K562 (cell line): ENCODE measurements around the gene FGF21. TPM values are rescaled to one million over a fixed set of nuclear protein-coding genes. Genes with fewer than 3 reads are reported as not detected.
A peak's percentile ranks its signal among the peaks of the same experiment; 100 is the strongest.

Experiments
- BRD4 ChIP-seq: fragments of 200-600 bp; sonication (generic); IDR thresholded peaks from 2 replicates; pipeline ENCODE4 v1.6.1; 2017; ENCODE audit warnings: inconsistent platforms
- CCAR2 ChIP-seq: fragments of 200-400 bp; formaldehyde crosslinking; IDR thresholded peaks from 2 replicates; pipeline ENCODE4 v1.6.1; 2017; ENCODE audit warnings: mild to moderate bottlenecking, low read depth, low read length
- CREM ChIP-seq: IDR thresholded peaks from 2 replicates; pipeline ENCODE4 v1.6.1; 2014; ENCODE audit warnings: antibody characterized with exemption, low read depth
- DDX20 ChIP-seq: fragments of 450-650 bp; IDR thresholded peaks from 2 replicates; pipeline ENCODE4 v1.6.1; 2016; ENCODE audit warnings: missing genetic modification characterization, low read depth, mild to moderate bottlenecking, missing compliant biosample characterization, moderate library complexity
- GATA2 ChIP-seq: sonication (generic); formaldehyde crosslinking; IDR thresholded peaks from 2 replicates; pipeline ENCODE4 v1.4.0; 2020; ENCODE audit warnings: mild to moderate bottlenecking, missing genetic modification reagents
- GATAD2A ChIP-seq: fragments of 450-650 bp; IDR thresholded peaks from 2 replicates; pipeline ENCODE4 v1.6.1; 2017
- HNRNPH1 ChIP-seq: fragments of 200-400 bp; formaldehyde crosslinking; optimal IDR thresholded peaks from 2 replicates; pipeline ENCODE3; 2017; ENCODE audit warnings: low read depth, mild to moderate bottlenecking, low read length, moderate library complexity
- JUND ChIP-seq, 2 experiments: IDR thresholded peaks; 2 replicates in 1 of 2; 3 replicates in 1 of 2; pipeline ENCODE4 v1.6.1; 2011; ENCODE audit warnings: borderline replicate concordance in 2 of 2, low read depth in 2 of 2, low read length in 2 of 2, improper control_type of control experiment in 1 of 2, missing biosample characterization in 1 of 2, missing genetic modification characterization in 1 of 2, missing genetic modification reagents in 1 of 2
- MCM5 ChIP-seq: fragments of 450-650 bp; IDR thresholded peaks from 2 replicates; pipeline ENCODE4 v1.6.1; 2016; ENCODE audit warnings: low read depth
- MTA2 ChIP-seq: fragments of 450-650 bp; IDR thresholded peaks from 2 replicates; pipeline ENCODE4 v1.6.1; 2016; ENCODE audit warnings: low read depth
- POLR2A ChIP-seq: fragments of 450-650 bp; conservative IDR thresholded peaks from 2 replicates; pipeline ENCODE4 v1.6.1; 2016
- POLR2G ChIP-seq: fragments of 200-400 bp; formaldehyde crosslinking; IDR thresholded peaks from 2 replicates; pipeline ENCODE4 v1.6.1; 2017; ENCODE audit warnings: low read depth, mild to moderate bottlenecking, antibody characterized with exemption, low read length, moderate library complexity
- RB1 ChIP-seq: fragments of 450-650 bp; IDR thresholded peaks from 2 replicates; pipeline ENCODE4 v1.6.1; 2017; ENCODE audit warnings: low read depth, mild to moderate bottlenecking
- SETDB1 ChIP-seq: IDR thresholded peaks from one replicate; pipeline ENCODE4 v1.6.1; 2012; ENCODE audit warnings: low read length, control low read depth, inconsistent platforms
- SRSF7 ChIP-seq: fragments of 200-400 bp; formaldehyde crosslinking; optimal IDR thresholded peaks from 2 replicates; pipeline ENCODE3; 2017; ENCODE audit warnings: mild to moderate bottlenecking, low read depth, low read length
- TBP ChIP-seq: optimal IDR thresholded peaks from 2 replicates; pipeline ENCODE3; 2011; ENCODE audit warnings: low read depth, low read length, improper control_type of control experiment
- ZKSCAN3 ChIP-seq: fragments of 250-450 bp; sonication (Bioruptor Pico); IDR thresholded peaks from 2 replicates; pipeline ENCODE4 v1.4.0; 2020
- ZNF347 ChIP-seq: fragments of 450-650 bp; formaldehyde crosslinking; IDR thresholded peaks from 2 replicates; pipeline ENCODE4 v1.4.0; 2020; ENCODE audit warnings: low read depth, mild to moderate bottlenecking, moderate library complexity
- ZNF408 ChIP-seq: fragments of 250-450 bp; sonication (Bioruptor Pico); IDR thresholded peaks from 2 replicates; pipeline ENCODE4 v1.4.0; 2020; ENCODE audit warnings: low read depth, mild to moderate bottlenecking, moderate library complexity
- ZNF449 ChIP-seq: fragments of 250-450 bp; sonication (Bioruptor Pico); IDR thresholded peaks from 2 replicates; pipeline ENCODE4 v1.8.0; 2022; ENCODE audit warnings: moderate library complexity, mild to moderate bottlenecking, inconsistent platforms
- ZNF57 ChIP-seq: fragments of 450-650 bp; formaldehyde crosslinking; IDR thresholded peaks from 2 replicates; pipeline ENCODE4 v1.4.0; 2020; ENCODE audit warnings: mild to moderate bottlenecking, moderate library complexity
- polyA plus RNA-seq, 8 experiments: library from polyadenylated mRNA; depleted of rRNA in 4 of 8; stranded (reverse) in 5 of 8; unstranded in 3 of 8; fragments of >200 nt; fragmentation: Nextera tagmentation in 2 of 8; fragmentation: Illumina TruSeq in 1 of 8; extraction: Ambion mirVana in 2 of 8; extraction: Trizol in 1 of 8; gene quantifications; 2 replicates each; pipeline versions ENCODE4 v1.2.1 to v1.2.3, GENCODE V29; 2011 to 2014; ENCODE audit warnings: inconsistent platforms in 1 of 8, missing spikeins in 1 of 8
- total RNA-seq, 7 experiments: library from RNA; depleted of rRNA in 6 of 7; stranded (reverse); fragments of >200 nt in 6 of 7; fragmentation: Illumina TruSeq in 2 of 7; extraction: Trizol in 2 of 7; gene quantifications; 2 replicates each; pipeline versions ENCODE4 v1.2.1 to v1.2.3, GENCODE V29; 2011 to 2021; ENCODE audit warnings: low replicate concordance in 1 of 7
- TF ChIP-seq, protein P1 (sequence below): sonication (generic); formaldehyde crosslinking; IDR thresholded peaks from 2 replicates; pipeline ENCODE4 v1.8.0; 2023; ENCODE audit warnings: mild to moderate bottlenecking, missing genetic modification reagents
- TF ChIP-seq, protein P2 (sequence below), 2 experiments: IDR thresholded peaks; 2 replicates each; pipeline ENCODE4 v1.6.1; 2011; ENCODE audit warnings: borderline replicate concordance in 1 of 2, control low read depth in 1 of 2, low read depth in 1 of 2, low read length in 1 of 2, mild to moderate bottlenecking in 1 of 2, mixed read lengths in 1 of 2, moderate library complexity in 1 of 2; ENCODE audit not compliant: insufficient read depth in 1 of 2, insufficient read length in 1 of 2, poor library complexity in 1 of 2, severe bottlenecking in 1 of 2; ENCODE audit errors: extremely low read depth in 1 of 2

FGF21 gene
- total and polyA plus RNA-seq, 9 of the 15 experiments (the other 6 are each of a cell fraction or from before 2014, with no cell fraction given) = 0.04 to 0.77 (median 0.09) TPM; not detected in 6

DNA sequence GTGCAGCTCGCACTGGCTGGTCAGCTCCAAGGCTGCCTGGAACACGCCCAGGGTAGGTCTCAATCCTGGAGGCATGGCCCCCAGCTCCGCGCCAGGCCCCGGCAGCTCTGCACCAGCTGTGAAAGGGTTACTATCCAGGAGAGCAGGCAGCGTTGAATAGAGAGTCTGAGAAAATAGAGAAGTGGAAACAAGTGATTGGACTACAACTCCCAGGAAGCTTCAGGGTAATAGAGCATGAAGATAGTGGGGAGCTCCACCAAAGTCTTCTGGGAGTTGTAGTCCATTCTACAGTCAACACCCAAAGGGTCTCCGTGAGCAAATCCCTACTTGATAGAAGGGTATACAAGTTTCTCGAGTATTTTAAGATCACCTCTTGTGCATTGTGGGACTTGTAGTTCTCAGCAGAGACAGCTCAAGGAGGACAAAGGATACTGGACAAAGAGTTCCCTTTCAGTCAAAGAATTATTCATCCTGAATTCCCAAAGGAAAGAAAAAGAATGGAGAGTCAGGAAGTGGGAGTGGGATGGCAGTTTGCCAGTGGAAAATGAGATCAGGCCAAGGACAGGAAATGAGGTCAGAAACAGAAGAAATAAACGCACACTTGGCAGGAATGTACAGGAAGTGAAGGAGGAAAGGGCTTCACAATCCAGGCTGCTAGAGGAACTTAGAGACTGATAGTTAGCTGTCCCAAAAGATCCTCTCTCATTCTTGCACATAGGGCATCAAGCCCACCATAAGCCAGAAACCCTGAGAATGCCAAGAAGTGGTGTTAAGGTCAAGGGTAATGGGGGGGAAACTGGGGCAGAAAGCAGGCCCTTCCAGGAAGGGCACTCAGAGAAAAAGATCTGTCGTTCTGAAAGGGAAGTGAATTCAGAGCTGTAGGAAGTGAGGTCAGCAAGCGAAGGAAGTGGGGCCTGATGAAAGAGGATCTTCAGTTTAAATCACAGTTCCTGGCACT is 30.2 kb upstream of the FGF21 start (continued):
- TF ChIP-seq DDX20 (tag) (no peak), ZKSCAN3 (no peak), MCM5 (no peak), ZNF347 (CRISPR knock-in tag) (no peak), GATAD2A (no peak), SRSF7 (no peak), HNRNPH1 (no peak), POLR2A (peak; percentile 43), POLR2G (no peak), RB1 (no peak), CREM (peak; percentile 80), ZNF57 (CRISPR knock-in tag) (no peak), SETDB1 (no peak), MTA2 (no peak), GATA2 (CRISPR knock-in tag) (no peak), BRD4 (no peak), ZNF449 (CRISPR knock-in tag) (no peak), CCAR2 (no peak), ZNF408 (CRISPR knock-in tag) (no peak), JUND (IDR thresholded peaks at IDR 0.05; ENCODE audit: borderline replicate concordance, low read depth, low read length) (no peak; the same call in 1 of the 2 replicates), JUND (tag; IDR thresholded peaks at IDR 0.05; ENCODE audit: borderline replicate concordance, low read depth, low read length) (peak; percentile 74; the same call in 2 of the 3 replicates), TBP (peak; percentile 13)
- TF ChIP-seq, protein P1, sequence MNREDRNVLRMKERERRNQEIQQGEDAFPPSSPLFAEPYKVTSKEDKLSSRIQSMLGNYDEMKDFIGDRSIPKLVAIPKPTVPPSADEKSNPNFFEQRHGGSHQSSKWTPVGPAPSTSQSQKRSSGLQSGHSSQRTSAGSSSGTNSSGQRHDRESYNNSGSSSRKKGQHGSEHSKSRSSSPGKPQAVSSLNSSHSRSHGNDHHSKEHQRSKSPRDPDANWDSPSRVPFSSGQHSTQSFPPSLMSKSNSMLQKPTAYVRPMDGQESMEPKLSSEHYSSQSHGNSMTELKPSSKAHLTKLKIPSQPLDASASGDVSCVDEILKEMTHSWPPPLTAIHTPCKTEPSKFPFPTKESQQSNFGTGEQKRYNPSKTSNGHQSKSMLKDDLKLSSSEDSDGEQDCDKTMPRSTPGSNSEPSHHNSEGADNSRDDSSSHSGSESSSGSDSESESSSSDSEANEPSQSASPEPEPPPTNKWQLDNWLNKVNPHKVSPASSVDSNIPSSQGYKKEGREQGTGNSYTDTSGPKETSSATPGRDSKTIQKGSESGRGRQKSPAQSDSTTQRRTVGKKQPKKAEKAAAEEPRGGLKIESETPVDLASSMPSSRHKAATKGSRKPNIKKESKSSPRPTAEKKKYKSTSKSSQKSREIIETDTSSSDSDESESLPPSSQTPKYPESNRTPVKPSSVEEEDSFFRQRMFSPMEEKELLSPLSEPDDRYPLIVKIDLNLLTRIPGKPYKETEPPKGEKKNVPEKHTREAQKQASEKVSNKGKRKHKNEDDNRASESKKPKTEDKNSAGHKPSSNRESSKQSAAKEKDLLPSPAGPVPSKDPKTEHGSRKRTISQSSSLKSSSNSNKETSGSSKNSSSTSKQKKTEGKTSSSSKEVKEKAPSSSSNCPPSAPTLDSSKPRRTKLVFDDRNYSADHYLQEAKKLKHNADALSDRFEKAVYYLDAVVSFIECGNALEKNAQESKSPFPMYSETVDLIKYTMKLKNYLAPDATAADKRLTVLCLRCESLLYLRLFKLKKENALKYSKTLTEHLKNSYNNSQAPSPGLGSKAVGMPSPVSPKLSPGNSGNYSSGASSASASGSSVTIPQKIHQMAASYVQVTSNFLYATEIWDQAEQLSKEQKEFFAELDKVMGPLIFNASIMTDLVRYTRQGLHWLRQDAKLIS = no peak
- TF ChIP-seq, protein P2, sequence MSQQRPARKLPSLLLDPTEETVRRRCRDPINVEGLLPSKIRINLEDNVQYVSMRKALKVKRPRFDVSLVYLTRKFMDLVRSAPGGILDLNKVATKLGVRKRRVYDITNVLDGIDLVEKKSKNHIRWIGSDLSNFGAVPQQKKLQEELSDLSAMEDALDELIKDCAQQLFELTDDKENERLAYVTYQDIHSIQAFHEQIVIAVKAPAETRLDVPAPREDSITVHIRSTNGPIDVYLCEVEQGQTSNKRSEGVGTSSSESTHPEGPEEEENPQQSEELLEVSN (IDR thresholded peaks at IDR 0.05; ENCODE audit: borderline replicate concordance in 1 of 2, extremely low read depth in 1 of 2, insufficient read depth in 1 of 2, insufficient read length in 1 of 2, low read depth in 1 of 2, low read length in 1 of 2, poor library complexity in 1 of 2, severe bottlenecking in 1 of 2) = no peak
